SK-N-MC (cell line): ENCODE measurements around the gene CNOT1.

Experiments used
- EZH2 ChIP-seq: fragments of 200-600 bp; sonication (generic); IDR thresholded peaks from one replicate; pipeline ENCODE4 v1.6.1; 2017; ENCODE audit warnings: antibody characterized with exemption
- POLR2AphosphoS5 ChIP-seq: IDR thresholded peaks from 2 replicates; pipeline ENCODE4 v1.6.1; 2012; ENCODE audit warnings: mild to moderate bottlenecking, low read depth, low read length, borderline replicate concordance

DNA sequence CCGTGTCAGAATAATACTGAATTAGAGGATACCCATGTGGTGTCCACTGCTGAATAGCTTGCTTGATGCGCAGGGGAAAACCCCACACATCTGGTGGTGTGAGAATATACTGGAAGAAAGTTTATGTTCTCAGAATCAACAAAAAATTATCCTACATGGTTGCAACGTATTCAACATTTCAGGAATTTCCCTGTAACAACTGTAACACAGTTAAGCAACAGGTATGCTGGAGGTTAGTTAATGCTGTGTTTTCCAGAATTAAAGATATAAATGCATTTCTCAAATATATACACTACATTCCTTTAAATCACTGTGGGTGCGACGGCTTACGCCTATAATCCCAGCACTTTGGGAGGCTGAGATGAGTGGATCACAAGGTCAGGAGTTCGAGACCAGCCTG is 5.4 kb downstream of the CNOT1 start:
- no peak for TF ChIP-seq EZH2
- TF ChIP-seq POLR2AphosphoS5: no peak
